Endothelial cell of umbilical vein (primary cell): ENCODE measurements around the gene OR51L1. TPM values are rescaled to one million over a fixed set of nuclear protein-coding genes. Genes with fewer than 3 reads are reported as not detected.

Experiments
- BruUV-seq: library from RNA; stranded (reverse); fragments of 400-500 nt; replicated peaks from 2 replicates; lab custom pipeline; 2021; lab: Mats Ljungman, UMichigan
- CTCF ChIA-PET: fragments of 300-600, 350-600 bp; sonication (Branson Sonifier 250); formaldehyde crosslinking; loops from one replicate; lab custom pipeline; 2021; ENCODE audit warnings: antibody characterized with exemption, inconsistent platforms; lab: Charles Lee
- POLR2A ChIA-PET: fragments of 300-600, 350-600 bp; sonication (Branson Sonifier 250); formaldehyde crosslinking; loops from one replicate; lab custom pipeline; 2021; ENCODE audit warnings: antibody characterized with exemption, inconsistent platforms; lab: Charles Lee
- DNase-seq: peaks from one replicate; pipeline ENCODE4 v3.0.0-alpha.2; 2011; ENCODE audit warnings: low read depth, low spot score
- FAIRE-seq: peaks from 2 replicates; lab custom pipeline; 2011; peaks lifted over from hg19 to GRCh38; lab: Jason Lieb, UNC
- H2AFZ ChIP-seq: 2 replicates; pipeline ENCODE4 v1.6.0; 2012; ENCODE audit warnings: low read depth, low read length, control low read depth, inconsistent platforms
- H3K27ac ChIP-seq: 2 replicates; pipeline ENCODE4 v1.5.1; 2011; ENCODE audit warnings: low read depth, mild to moderate bottlenecking, control low read depth, low read length, moderate library complexity; ENCODE audit not compliant: insufficient read depth
- H3K27me3 ChIP-seq, 2 experiments: 2 replicates each; pipeline versions ENCODE4 v1.6.0 to v1.6.1; 2011; ENCODE audit warnings: low read length in 2 of 2, mixed read lengths in 1 of 2; ENCODE audit not compliant: control insufficient read depth in 2 of 2, insufficient read depth in 2 of 2
- H3K36me3 ChIP-seq, 2 experiments: 2 replicates in 1 of 2; 3 replicates in 1 of 2; pipeline ENCODE4 v1.5.1; 2011; ENCODE audit warnings: low read length in 2 of 2, mild to moderate bottlenecking in 1 of 2, moderate library complexity in 1 of 2; ENCODE audit not compliant: control insufficient read depth in 2 of 2, insufficient read depth in 2 of 2; ENCODE audit errors: extremely low read depth in 1 of 2
- H3K4me1 ChIP-seq: 3 replicates; pipeline ENCODE4 v1.5.1; 2011; ENCODE audit warnings: mild to moderate bottlenecking, low read length; ENCODE audit not compliant: control insufficient read depth, insufficient read depth; ENCODE audit errors: extremely low read depth
- H3K4me2 ChIP-seq: 2 replicates; pipeline ENCODE4 v1.6.1; 2011; ENCODE audit warnings: low read length, control low read depth, mixed read lengths; ENCODE audit not compliant: insufficient read depth
- H3K4me3 ChIP-seq, 3 experiments: fragments of 200-600 bp in 1 of 3; sonication (generic), shearing (Covaris generic) in 1 of 3; replicated peaks in 1 of 3; 2 replicates each; pipeline ENCODE4 v1.5.1; 2011 to 2016; ENCODE audit warnings: control low read depth in 3 of 3, low read length in 3 of 3, mild to moderate bottlenecking in 2 of 3, inconsistent platforms in 1 of 3, low read depth in 1 of 3, moderate library complexity in 1 of 3; ENCODE audit not compliant: insufficient read depth in 1 of 3
- H3K79me2 ChIP-seq: 2 replicates; pipeline ENCODE4 v1.6.0; 2012; ENCODE audit warnings: low read length, inconsistent platforms; ENCODE audit not compliant: control insufficient read depth, insufficient read depth
- H3K9ac ChIP-seq: replicated peaks from 2 replicates; pipeline ENCODE3; 2011; ENCODE audit warnings: low read length, control low read depth; ENCODE audit not compliant: insufficient read depth; ENCODE audit errors: extremely low read depth
- H3K9me1 ChIP-seq: replicated peaks from 3 replicates; pipeline ENCODE4 v1.6.0; 2011; ENCODE audit warnings: mild to moderate bottlenecking, low read length; ENCODE audit not compliant: control insufficient read depth, insufficient read depth; ENCODE audit errors: extremely low read depth
- H3K9me3 ChIP-seq: replicated peaks from 2 replicates; pipeline ENCODE4 v1.5.1; 2012; ENCODE audit warnings: low read length, inconsistent platforms; ENCODE audit not compliant: control insufficient read depth, insufficient read depth
- H4K20me1 ChIP-seq: replicated peaks from 2 replicates; pipeline ENCODE3; 2011; ENCODE audit warnings: mild to moderate bottlenecking, low read length; ENCODE audit not compliant: control insufficient read depth, insufficient read depth; ENCODE audit errors: extremely low read depth
- CTCF ChIP-seq, 2 donors: IDR thresholded peaks; 1 replicate in 1 of 2; 2 replicates in 1 of 2; pipeline ENCODE4 v1.5.1; 2011; ENCODE audit warnings: low read length in 2 of 2, mild to moderate bottlenecking in 2 of 2, moderate library complexity in 2 of 2, control low read depth in 1 of 2, inconsistent platforms in 1 of 2, low read depth in 1 of 2; ENCODE audit not compliant: insufficient read depth in 1 of 2; ENCODE audit errors: extremely low read depth in 1 of 2
- EZH2 ChIP-seq: IDR thresholded peaks from 2 replicates; pipeline ENCODE4 v1.6.1; 2012; ENCODE audit warnings: borderline replicate concordance, low read depth, mild to moderate bottlenecking, moderate library complexity, low read length, inconsistent platforms; ENCODE audit not compliant: severe bottlenecking
- FOS ChIP-seq: IDR thresholded peaks from 2 replicates; pipeline ENCODE4 v1.6.1; 2011; ENCODE audit warnings: mild to moderate bottlenecking, low read length, moderate library complexity, borderline replicate concordance; ENCODE audit not compliant: insufficient read depth
- GATA2 ChIP-seq: IDR thresholded peaks from 2 replicates; pipeline ENCODE4 v1.7.0; 2011; ENCODE audit warnings: low read depth, mild to moderate bottlenecking, moderate library complexity, mixed read lengths, low read length; ENCODE audit not compliant: insufficient read length, insufficient read depth
- JUN ChIP-seq: IDR thresholded peaks from 2 replicates; pipeline ENCODE4 v1.6.1; 2011; ENCODE audit warnings: borderline replicate concordance, low read depth; ENCODE audit not compliant: insufficient read length, insufficient read depth
- MAX ChIP-seq: IDR thresholded peaks from 2 replicates; pipeline ENCODE4 v1.6.1; 2011; ENCODE audit not compliant: insufficient read depth, insufficient read length
- MYC ChIP-seq: IDR thresholded peaks from one replicate; pipeline ENCODE4 v1.6.1; 2011; ENCODE audit warnings: mild to moderate bottlenecking, low read depth, low read length
- POLR2A ChIP-seq: IDR thresholded peaks from 2 replicates; pipeline ENCODE4 v1.6.1; 2012; ENCODE audit warnings: low read depth, mild to moderate bottlenecking, control low read depth, low read length
- POLR2AphosphoS5 ChIP-seq: IDR thresholded peaks from 2 replicates; pipeline ENCODE4 v1.6.1; 2012; ENCODE audit warnings: low read depth, mild to moderate bottlenecking, control low read depth, low read length, moderate library complexity; ENCODE audit not compliant: insufficient read depth
- dilution Hi-C: fragments of 300-500 bp; cut with MboI; formaldehyde crosslinking; loops from one replicate; pipeline ENCODE4 v1.15.0; 2019; ENCODE audit warnings: low sequenced_read_pairs; ENCODE audit not compliant: extremely low pct_ligation_motif_present
- intact Hi-C: fragments of 100-400 bp; cut with micrococcal nuclease; formaldehyde crosslinking; loops from one replicate; pipeline ENCODE4 v1.10.0; 2022
- polyA plus RNA-seq, 4 experiments: library from polyadenylated mRNA; depleted of rRNA in 3 of 4; stranded (reverse) in 3 of 4; unstranded in 1 of 4; fragments of >200 nt; gene quantifications; 2 replicates each; pipeline versions ENCODE4 v1.2.1 to v1.2.3, GENCODE V29; 2011 to 2012; ENCODE audit warnings: missing spikeins in 1 of 4
- total RNA-seq: library from RNA; stranded (reverse); gene quantifications from 2 replicates; pipeline ENCODE4 v1.2.3, GENCODE V29; 2021

The OR51L1 gene
- total and polyA plus RNA-seq, 2 donors (not counting 3 experiments of a cell fraction or from before 2014, with no cell fraction given) = not detected

- FAIRE-seq (no peak), DNase-seq (no peak)
- Histone ChIP-seq H3K9ac (no peak within 1 kb of the TSS), H2AFZ (no peak within 1 kb of the TSS), H3K4me1 (no peaks in the 10 kb centered on the region), H3K9me3 (no peaks in the 10 kb centered on the region), H3K9me1 (no peaks in the 10 kb centered on the region), H3K27me3 (no peaks in the 10 kb centered on the region), H3K27ac (no peak within 1 kb of the TSS), H3K4me3 (no peak within 1 kb of the TSS), H4K20me1 (no peaks in the 10 kb centered on the region), H3K79me2 (no peaks in the 10 kb centered on the region), H3K4me2 (no peak within 1 kb of the TSS), H3K36me3 (no peaks in the 10 kb centered on the region)
- dilution Hi-C loops = no loop called here
- TF ChIP-seq EZH2 (no peak), MYC (no peak)
- ChIA-PET CTCF (no interaction called here), POLR2A (no interaction called here)
- intact Hi-C loops = no loop called here
- BruUV-seq = no TSS peak
Observed at GRCh38 chr11:5046226-5046625, 51.6 kb downstream of the OR51L1 start, which contains the start of gene OR52J3. Gene OR52J3 (plus strand): TSS chr11:5046526. CDS start chr11:5046526, 0 bp downstream.

GRCh38 chr11:5046754-5047330 lies 52.2 kb downstream of the OR51L1 start:
- no peaks in the 10 kb centered on the region for H4K20me1 ChIP-seq
- ChIA-PET POLR2A (no interaction called here), CTCF (no interaction called here)
- dilution Hi-C loops = no loop called here
- H3K27ac ChIP-seq = no peak overlapping the region
- TF ChIP-seq MAX = no peak
- no peak for TF ChIP-seq POLR2AphosphoS5
- no peak for TF ChIP-seq FOS
- TF ChIP-seq CTCF (IDR thresholded peaks at IDR 0.05; ENCODE audit: extremely low read depth in 1 of 2, insufficient read depth in 1 of 2, low read depth in 1 of 2, low read length in 2 of 2) = no peak
- no peak for TF ChIP-seq POLR2A
- no peak for TF ChIP-seq MYC
- TF ChIP-seq EZH2 = no peak
- TF ChIP-seq JUN = no peak
- no peak for TF ChIP-seq GATA2
- no peaks in the 10 kb centered on the region for H3K79me2 ChIP-seq
- intact Hi-C loops = no loop called here
- H3K4me3 ChIP-seq = no peak overlapping the region
- no peak overlapping the region for H3K9ac ChIP-seq
- H3K4me1 ChIP-seq = no peaks in the 10 kb centered on the region
- BruUV-seq = no TSS peak
- DNase-seq = no peak
- FAIRE-seq = no peak
- H3K27me3 ChIP-seq = no peaks in the 10 kb centered on the region
- no peak overlapping the region for H3K4me2 ChIP-seq
- no peaks in the 10 kb centered on the region for H3K9me3 ChIP-seq
- no peak overlapping the region for H2AFZ ChIP-seq
- no peaks in the 10 kb centered on the region for H3K9me1 ChIP-seq
- H3K36me3 ChIP-seq = no peaks in the 10 kb centered on the region
